HUES64 (cell line): Measurements from ENCODE around the gene TESK1.
"Not testable (repeated sequence)": the region's sequence is repeated elsewhere in the genome, so short reads cannot be mapped to it uniquely, and the experiment has no call there.

Experiments
- H3K27ac ChIP-seq: 2 replicates; pipeline ENCODE4 v1.7.0; 2013; ENCODE audit warnings: low read depth, low read length, inconsistent platforms
- H3K27me3 ChIP-seq: 2 replicates; pipeline ENCODE4 v1.6.1; 2013; ENCODE audit warnings: mild to moderate bottlenecking, low read length; ENCODE audit not compliant: insufficient read depth
- H3K36me3 ChIP-seq: 2 replicates; pipeline ENCODE4 v1.6.1; 2013; ENCODE audit warnings: mild to moderate bottlenecking, low read length; ENCODE audit not compliant: insufficient read depth
- H3K4me1 ChIP-seq: 2 replicates; pipeline ENCODE4 v1.6.1; 2013; ENCODE audit warnings: mild to moderate bottlenecking, low read length, moderate library complexity; ENCODE audit not compliant: insufficient read depth
- H3K4me3 ChIP-seq: 2 replicates; pipeline ENCODE4 v1.5.1; 2013; ENCODE audit warnings: mild to moderate bottlenecking, low read length, moderate library complexity
- H3K9ac ChIP-seq: 2 replicates; pipeline ENCODE4 v1.6.1; 2013; ENCODE audit warnings: mild to moderate bottlenecking, low read depth, low read length
- H3K9me3 ChIP-seq: 2 replicates; pipeline ENCODE4 v1.6.1; 2013; ENCODE audit warnings: low read depth, low read length; ENCODE audit not compliant: insufficient read depth
- WGBS: fragments of 150-250, 120-280 bp; methylation state at CpG from one replicate; pipeline ENCODE4 v1.1.7; 2013; ENCODE audit warnings: missing lambda C conversion rate; 5-methylcytosine and 5-hydroxymethylcytosine counted together

TESK1 gene

DNA sequence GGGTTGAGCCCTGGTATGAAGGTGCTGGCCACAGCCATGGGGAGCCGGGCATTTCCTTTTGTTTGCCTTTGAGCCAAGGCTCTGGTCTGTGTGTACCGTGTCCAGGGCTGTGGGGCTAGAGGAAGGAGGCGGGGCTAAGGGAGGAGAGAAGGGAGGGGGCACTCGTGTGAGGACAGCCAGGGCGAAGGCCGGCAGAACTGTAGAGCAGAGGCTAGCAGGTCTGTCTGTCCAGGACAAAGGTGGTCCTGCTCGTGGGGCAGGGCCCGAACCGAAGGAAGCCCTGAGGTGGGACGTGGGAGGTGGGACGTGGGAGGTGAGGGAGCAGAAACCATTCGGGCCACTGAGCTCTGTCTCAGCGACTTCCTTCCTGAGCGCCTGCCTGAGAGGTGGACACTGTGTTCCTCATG is 41.3 kb upstream of the TESK1 start:
- H3K36me3 ChIP-seq = peaks cover under 1% of the 10 kb centered on the region; the same call in 1 of the 2 replicates
- H3K4me1 ChIP-seq = 0 out of 2 replicates have a peak, but pooled peaks cover 3% of the 10 kb centered on the region
- no peaks in the 10 kb centered on the region for H3K9me3 ChIP-seq
- peak overlapping the region; percentile 26; the same call in 1 of the 2 replicates for H3K9ac ChIP-seq
- H3K4me3 ChIP-seq = no peak overlapping the region
- H3K27me3 ChIP-seq = no peaks in the 10 kb centered on the region
- H3K27ac ChIP-seq = no peak overlapping the region
- 60% methylated on average over 14 of the region's 14 CpGs for WGBS

DNA sequence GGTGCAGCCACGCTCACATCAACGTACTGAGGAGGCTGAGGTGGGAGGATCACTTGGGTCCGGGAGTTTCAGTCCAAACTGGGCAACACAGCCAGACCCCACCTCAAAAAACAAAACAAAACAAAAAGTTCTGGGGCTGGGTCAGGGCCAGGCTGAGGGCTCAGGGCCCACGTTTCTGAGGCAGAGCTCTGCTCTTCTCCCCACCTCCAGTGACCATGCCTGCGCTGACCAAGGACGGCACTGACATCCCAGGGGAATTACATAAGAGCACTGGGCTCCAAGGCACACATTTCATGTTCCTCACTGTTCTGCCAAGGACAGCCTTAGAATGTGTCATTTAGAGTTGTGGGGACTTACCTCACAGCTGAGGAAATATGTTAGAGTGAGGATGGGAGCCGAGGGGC is 40.4 kb upstream of the TESK1 start:
- 93% methylated on average over 7 of the region's 7 CpGs for WGBS
- H3K9me3 ChIP-seq = no peaks in the 10 kb centered on the region
- H3K27ac ChIP-seq = no peak overlapping the region
- no peaks in the 10 kb centered on the region for H3K36me3 ChIP-seq
- 0 out of 2 replicates have a peak, but pooled peaks cover 3% of the 10 kb centered on the region for H3K4me1 ChIP-seq
- no peak overlapping the region for H3K4me3 ChIP-seq
- no peaks in the 10 kb centered on the region for H3K27me3 ChIP-seq
- no peak overlapping the region for H3K9ac ChIP-seq

DNA sequence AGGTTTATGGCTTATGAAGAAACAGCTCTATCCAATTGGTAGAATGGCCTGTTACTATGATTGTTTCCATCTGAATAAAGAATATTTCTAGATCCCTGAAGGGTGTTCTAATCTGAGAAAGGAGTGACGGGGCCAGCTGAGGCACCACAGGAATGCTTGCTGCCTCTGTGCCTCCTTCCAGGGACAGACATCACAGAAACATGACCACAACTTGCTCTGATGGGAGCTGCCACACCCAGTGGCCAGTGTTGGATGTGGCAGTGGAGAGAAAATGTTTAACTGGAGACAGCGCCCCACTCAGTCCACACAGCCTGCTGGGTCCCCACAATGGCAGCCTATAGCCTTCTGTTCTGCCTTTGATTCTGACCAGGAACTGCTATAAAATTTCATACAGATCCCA is 38.6 kb upstream of the TESK1 start:
- 78% methylated on average over 2 of the region's 2 CpGs for WGBS

DNA sequence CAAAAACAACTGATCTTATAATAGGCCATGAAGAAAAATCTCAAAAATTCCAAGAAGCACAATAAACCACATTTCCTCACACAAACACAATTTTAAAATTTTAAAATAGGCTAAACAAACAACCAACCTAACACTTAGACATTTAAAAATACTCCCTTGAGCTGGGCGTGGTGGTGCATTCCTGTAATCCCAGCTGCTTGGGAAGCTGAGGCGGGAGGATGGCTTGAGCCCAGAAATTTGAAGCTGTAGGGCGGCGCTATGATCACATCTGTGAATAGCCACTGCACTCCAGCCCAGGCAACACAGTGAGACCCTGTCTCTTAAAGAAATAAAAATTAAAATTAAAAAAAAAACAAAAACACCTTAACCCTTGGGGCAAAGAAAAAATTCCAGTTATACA is 36.9 kb upstream of the TESK1 start:
- H3K9ac ChIP-seq = no peak overlapping the region
- H3K27ac ChIP-seq = no peak overlapping the region
- H3K4me3 ChIP-seq = no peak overlapping the region
- H3K36me3 ChIP-seq = no peaks in the 10 kb centered on the region
- 94% methylated on average over 4 of the region's 4 CpGs for WGBS
- H3K4me1 ChIP-seq = 0 out of 2 replicates have a peak, but pooled peaks cover 3% of the 10 kb centered on the region
- H3K27me3 ChIP-seq = no peaks in the 10 kb centered on the region
- H3K9me3 ChIP-seq = no peaks in the 10 kb centered on the region

More for the DNA sequence above, 38.6 kb upstream of the TESK1 start:
- Histone ChIP-seq H3K4me1 (0 out of 2 replicates have a peak, but pooled peaks cover 3% of the 10 kb centered on the region), H3K27ac (no peak overlapping the region), H3K36me3 (no peaks in the 10 kb centered on the region), H3K9me3 (no peaks in the 10 kb centered on the region), H3K4me3 (no peak overlapping the region), H3K9ac (no peak overlapping the region), H3K27me3 (no peaks in the 10 kb centered on the region)

DNA sequence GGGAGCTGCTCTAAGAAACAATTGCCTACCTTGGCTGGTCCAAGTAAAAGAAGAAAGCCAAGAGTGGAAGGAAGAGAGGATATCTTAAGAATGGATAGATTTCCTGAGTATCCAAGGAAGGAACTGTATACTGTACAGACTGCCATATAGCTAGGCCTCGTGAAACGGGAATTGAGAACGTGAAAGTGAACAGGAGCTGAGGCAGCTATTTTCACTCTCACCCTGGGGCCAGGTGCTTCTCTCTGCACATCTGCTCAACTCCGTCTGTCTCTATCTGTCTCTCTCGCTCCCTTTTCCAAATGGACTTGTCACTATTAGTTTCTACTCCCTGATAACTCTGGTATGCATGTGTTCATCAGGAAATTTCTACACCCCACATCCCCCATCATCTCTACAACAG is 35.9 kb upstream of the TESK1 start:
- Histone ChIP-seq H3K9ac (no peak overlapping the region), H3K27ac (no peak overlapping the region)
- WGBS = 96% methylated on average over 5 of the region's 5 CpGs

DNA sequence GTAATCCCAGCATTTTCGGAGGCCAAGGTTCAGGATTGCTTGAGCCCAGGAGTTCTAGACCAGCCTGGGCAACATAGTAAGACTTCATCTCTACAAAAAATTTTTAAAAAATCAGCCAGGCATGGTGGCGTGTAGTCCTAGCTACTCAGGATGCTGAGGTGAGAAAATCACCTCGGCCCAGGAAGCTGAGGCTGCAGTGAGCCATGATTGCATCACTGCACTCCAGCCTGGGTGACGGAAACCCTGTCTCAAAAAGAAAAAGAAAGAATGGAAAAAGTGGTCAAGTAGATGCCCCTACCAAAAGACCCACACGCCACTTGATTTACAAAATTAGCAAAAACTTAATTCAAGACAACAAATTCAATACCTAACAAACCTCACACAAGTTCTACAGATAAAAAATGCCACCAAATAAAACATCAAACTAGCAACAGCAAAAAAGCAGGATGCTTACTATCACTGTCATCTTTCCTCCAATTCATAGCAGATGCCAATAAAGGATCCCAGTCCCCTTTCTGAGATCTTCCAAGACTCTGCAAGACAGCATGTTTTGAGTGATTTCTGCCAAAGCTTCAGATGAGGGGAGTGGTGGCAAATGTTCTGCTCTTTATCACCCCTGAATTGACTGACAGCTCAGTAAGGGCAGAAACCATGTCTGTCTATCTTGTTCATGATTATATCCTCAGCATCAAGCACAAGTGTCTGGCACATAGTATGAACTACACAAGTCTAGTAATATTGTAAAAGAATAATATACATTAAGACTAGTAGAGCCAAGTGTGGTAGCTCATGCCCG is 34.2 kb upstream of the TESK1 start:
- no peak overlapping the region for H3K4me3 ChIP-seq
- no peak overlapping the region for H3K27ac ChIP-seq
- no peaks in the 10 kb centered on the region for H3K4me1 ChIP-seq
- H3K27me3 ChIP-seq = no peaks in the 10 kb centered on the region
- WGBS = 91% methylated on average over 6 of the region's 6 CpGs
- no peaks in the 10 kb centered on the region for H3K9me3 ChIP-seq
- H3K36me3 ChIP-seq = no peaks in the 10 kb centered on the region
- H3K9ac ChIP-seq = no peak overlapping the region

More for the DNA sequence above, 35.9 kb upstream of the TESK1 start:
- H3K9me3 ChIP-seq = no peaks in the 10 kb centered on the region
- no peaks in the 10 kb centered on the region for H3K4me1 ChIP-seq
- no peaks in the 10 kb centered on the region for H3K27me3 ChIP-seq
- H3K4me3 ChIP-seq = no peak overlapping the region
- no peaks in the 10 kb centered on the region for H3K36me3 ChIP-seq

DNA sequence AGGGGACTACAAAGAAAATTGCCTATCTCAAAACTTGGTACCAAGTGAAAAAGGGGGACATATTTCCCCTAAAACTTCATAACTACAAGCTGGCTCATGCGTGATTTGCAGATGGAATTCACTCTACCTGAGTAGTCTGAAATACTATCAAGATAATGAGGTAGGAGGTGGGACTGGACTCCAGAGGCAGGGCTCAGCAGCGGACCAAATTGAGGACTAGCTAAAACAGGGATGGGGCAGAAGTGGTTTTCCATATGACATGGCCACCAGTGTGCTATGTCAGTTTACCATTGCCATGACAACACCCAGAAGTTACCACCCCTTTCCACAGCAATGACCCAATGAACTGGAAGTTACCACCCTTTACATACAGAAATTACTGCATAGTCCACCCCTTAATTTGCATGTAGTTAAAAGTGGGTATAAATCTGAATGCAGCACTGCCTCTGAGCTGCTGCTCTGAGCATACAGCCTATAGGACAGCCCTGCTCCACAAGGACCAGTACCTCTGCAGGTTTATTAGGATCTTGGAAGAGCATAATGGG is 30.4 kb upstream of the TESK1 start:
- 92% methylated on average over 2 of the region's 2 CpGs for WGBS
- no peak overlapping the region for H3K27ac ChIP-seq
- H3K36me3 ChIP-seq = no peaks in the 10 kb centered on the region
- no peaks in the 10 kb centered on the region for H3K4me1 ChIP-seq
- no peak overlapping the region for H3K4me3 ChIP-seq
- no peaks in the 10 kb centered on the region for H3K27me3 ChIP-seq
- no peak overlapping the region for H3K9ac ChIP-seq
- no peaks in the 10 kb centered on the region for H3K9me3 ChIP-seq

DNA sequence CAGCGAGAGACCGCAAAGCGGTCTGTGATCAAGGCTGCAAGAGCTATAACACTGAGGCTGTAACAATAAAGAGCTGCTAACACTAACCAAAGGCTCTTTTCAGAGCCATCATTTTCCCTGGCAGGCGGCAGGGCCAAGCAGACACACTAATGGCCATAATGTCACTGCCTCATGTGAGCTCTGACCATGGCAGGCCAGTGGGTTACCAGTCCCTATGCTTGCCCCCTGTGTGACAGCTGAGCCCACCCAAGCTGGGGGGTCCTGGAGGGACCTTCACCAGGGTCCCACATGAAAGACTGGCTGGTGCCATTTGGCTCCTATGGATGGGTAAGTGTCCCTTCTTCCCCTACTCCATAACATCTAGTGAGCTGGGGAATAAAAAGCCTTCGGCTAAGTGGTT is 29.6 kb upstream of the TESK1 start:
- H3K4me1 ChIP-seq = no peaks in the 10 kb centered on the region
- H3K9ac ChIP-seq = no peak overlapping the region
- no peak overlapping the region for H3K4me3 ChIP-seq
- WGBS = 92% methylated on average over 5 of the region's 5 CpGs
- no peak overlapping the region for H3K27ac ChIP-seq
- H3K36me3 ChIP-seq = no peaks in the 10 kb centered on the region
- no peaks in the 10 kb centered on the region for H3K27me3 ChIP-seq
- peaks cover 5% of the 10 kb centered on the region for H3K9me3 ChIP-seq

DNA sequence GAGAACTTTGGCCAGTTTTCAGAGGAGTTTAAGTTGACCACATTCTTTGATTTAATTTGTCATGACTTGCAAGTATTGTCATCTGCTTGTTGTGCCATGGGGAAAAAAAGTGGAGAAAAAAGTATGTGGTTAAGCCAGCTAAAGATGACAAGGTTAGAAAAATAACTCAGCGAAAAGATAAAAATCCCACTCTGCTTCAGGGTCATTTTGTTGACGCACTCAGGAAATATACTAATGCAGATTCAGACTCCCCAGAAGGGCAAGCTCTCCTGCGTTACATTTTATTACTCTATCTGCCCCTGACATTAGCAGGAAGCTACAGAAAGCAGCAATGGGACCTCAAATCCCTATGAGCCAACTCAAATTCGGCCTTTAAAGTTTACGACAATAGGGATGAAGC is 27.6 kb upstream of the TESK1 start:
- WGBS = 99% methylated on average over 5 of the region's 5 CpGs
- H3K9me3 ChIP-seq = peaks cover 20% of the 10 kb centered on the region
- H3K27me3 ChIP-seq = no peaks in the 10 kb centered on the region
- no peak overlapping the region for H3K27ac ChIP-seq
- H3K9ac ChIP-seq = no peak overlapping the region
- no peaks in the 10 kb centered on the region for H3K4me1 ChIP-seq
- no peaks in the 10 kb centered on the region for H3K36me3 ChIP-seq
- H3K4me3 ChIP-seq = no peak overlapping the region

DNA sequence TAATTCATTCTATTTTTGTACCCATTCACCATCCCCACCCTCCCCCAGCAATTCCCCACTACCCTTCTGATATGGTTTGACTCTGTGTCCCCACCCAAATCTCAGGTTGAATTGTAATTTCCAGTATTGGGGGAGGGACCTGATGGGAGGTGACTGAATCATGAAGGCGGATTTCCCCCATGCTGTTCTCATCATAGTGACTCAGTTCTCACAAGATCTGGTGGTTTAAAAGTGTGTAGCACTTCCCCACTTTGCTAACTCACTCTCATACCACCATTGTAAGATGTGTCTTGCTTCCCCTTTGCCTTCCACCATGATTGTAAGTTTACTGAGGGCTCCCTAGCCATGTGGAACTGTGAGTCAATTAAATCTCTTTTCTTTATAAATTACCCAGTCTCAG is 25.9 kb upstream of the TESK1 start:
- WGBS = 100% methylated on average over 1 of the region's 1 CpG
- H3K4me1 ChIP-seq = no peaks in the 10 kb centered on the region
- no peaks in the 10 kb centered on the region for H3K36me3 ChIP-seq
- H3K9ac ChIP-seq = no peak overlapping the region
- no peak overlapping the region for H3K4me3 ChIP-seq
- H3K27me3 ChIP-seq = no peaks in the 10 kb centered on the region
- peaks cover 20% of the 10 kb centered on the region for H3K9me3 ChIP-seq
- no peak overlapping the region; the same call in 1 of the 2 replicates for H3K27ac ChIP-seq

DNA sequence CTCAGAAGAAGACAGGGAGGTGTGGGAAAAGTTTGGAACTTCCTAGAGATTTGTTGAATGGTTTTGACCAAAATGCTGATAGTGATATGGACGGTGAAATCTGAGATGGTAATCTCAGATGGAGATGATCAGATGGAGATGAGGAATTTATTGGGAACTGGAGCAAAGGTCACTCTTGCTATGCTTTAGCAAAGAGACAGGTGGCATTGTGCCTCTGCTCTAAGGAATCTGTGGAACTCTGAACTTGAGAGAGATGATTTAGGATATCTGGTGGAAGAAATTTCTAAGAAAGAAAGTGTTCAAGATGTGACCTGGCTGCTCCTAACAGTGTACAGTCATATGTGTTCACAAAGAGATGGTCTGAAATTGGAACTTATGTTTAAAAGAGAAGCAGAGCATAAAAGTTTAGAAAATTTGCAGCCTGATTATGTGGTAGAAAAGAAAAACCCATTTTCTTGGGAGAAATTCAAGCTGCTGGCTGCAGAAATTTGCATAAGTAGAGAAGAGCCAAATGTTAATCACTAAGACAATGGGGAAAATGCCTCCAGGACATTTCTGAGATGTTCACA is 25.3 kb upstream of the TESK1 start:
- H3K36me3 ChIP-seq, H3K4me3 ChIP-seq, H3K27me3 ChIP-seq, H3K9ac ChIP-seq, H3K4me1 ChIP-seq: not testable (repeated sequence)
- H3K9me3 ChIP-seq = peaks cover 20% of the 10 kb centered on the region
- peak overlapping the region; percentile 87; the same call in 1 of the 2 replicates for H3K27ac ChIP-seq
- 89% methylated on average over 1 of the region's 1 CpG for WGBS
